GM19351 (cell line): ENCODE measurements around the gene SHOX.
"Not testable (repeated sequence)": the region's sequence is repeated elsewhere in the genome, so short reads cannot be mapped to it uniquely, and the experiment has no call there.

Experiments
- ATAC-seq: cut with Tn5 transposase; IDR thresholded peaks from one replicate; pipeline ENCODE4 v1.9.1; 2021; ENCODE audit warnings: mild to moderate bottlenecking, moderate library complexity; ENCODE audit not compliant: unreplicated experiment

SHOX gene

GRCh38 chrX:621705-622503 lies 8.7 kb upstream of the SHOX start:
- no peak for ATAC-seq

- not testable (repeated sequence) for ATAC-seq
Observed at GRCh38 chrX:622802-623201, 7.8 kb upstream of the SHOX start.

GRCh38 chrX:623268-623598 lies 7.4 kb upstream of the SHOX start:
- no peak for ATAC-seq

- ATAC-seq, result no peak
Observed at GRCh38 chrX:623599-624315, 6.8 kb upstream of the SHOX start.

- ATAC-seq, result no peak
Observed at GRCh38 chrX:625137-625691, 5.4 kb upstream of the SHOX start.

- ATAC-seq, result not testable (repeated sequence)
Observed at GRCh38 chrX:626047-626446, 4.5 kb upstream of the SHOX start.

- no peak for ATAC-seq
Observed at GRCh38 chrX:626745-627509, 3.7 kb upstream of the SHOX start.

- ATAC-seq, result no peak
Observed at GRCh38 chrX:627510-627981, 3.0 kb upstream of the SHOX start.

GRCh38 chrX:627995-628394 lies 2.6 kb upstream of the SHOX start:
- ATAC-seq, result no peak

- no peak for ATAC-seq
Observed at GRCh38 chrX:629230-630006, 1.2 kb upstream of the SHOX start.

GRCh38 chrX:630007-630611 lies 482 bp upstream of the SHOX start:
- no peak for ATAC-seq

GRCh38 chrX:631802-632365 lies 1.3 kb downstream of the SHOX start:
- ATAC-seq, result no peak

- no peak for ATAC-seq
Observed at GRCh38 chrX:632366-633042, 1.9 kb downstream of the SHOX start.

GRCh38 chrX:633043-633984 lies 2.7 kb downstream of the SHOX start:
- no peak for ATAC-seq

GRCh38 chrX:633985-634958 lies 3.7 kb downstream of the SHOX start:
- no peak for ATAC-seq

- ATAC-seq, result no peak
Observed at GRCh38 chrX:635428-636090, 5.0 kb downstream of the SHOX start.
